HepG2 (cell line): ENCODE results near the gene ACTA2. TPM values are rescaled to one million over a fixed set of nuclear protein-coding genes. Genes with fewer than 3 reads are reported as not detected.
A peak's percentile ranks its signal among the peaks of the same experiment; 100 is the strongest.

Source experiments
- ARID2 ChIP-seq: sonication (generic); formaldehyde crosslinking; IDR thresholded peaks from 2 replicates; pipeline ENCODE4 v1.8.1; 2022; ENCODE audit warnings: mild to moderate bottlenecking, missing genetic modification reagents, borderline replicate concordance
- ATF3 ChIP-seq: sonication (generic); formaldehyde crosslinking; IDR thresholded peaks from 2 replicates; pipeline ENCODE4 v1.4.0; 2020; ENCODE audit warnings: missing genetic modification reagents
- JUN ChIP-seq: sonication (generic); formaldehyde crosslinking; IDR thresholded peaks from 2 replicates; pipeline ENCODE4 v1.4.0; 2020; ENCODE audit warnings: mild to moderate bottlenecking, missing genetic modification reagents
- MAFK ChIP-seq, 2 experiments: IDR thresholded peaks in 1 of 2; conservative IDR thresholded peaks in 1 of 2; 2 replicates each; pipeline ENCODE4 v1.6.1; 2011; ENCODE audit warnings: improper control_type of control experiment in 2 of 2, low read length in 2 of 2
- NFYB ChIP-seq: sonication (generic); formaldehyde crosslinking; IDR thresholded peaks from 2 replicates; pipeline ENCODE4 v1.4.0; 2020; ENCODE audit warnings: missing genetic modification reagents
- POLR2G ChIP-seq: fragments of 200-400 bp; formaldehyde crosslinking; IDR thresholded peaks from 2 replicates; pipeline ENCODE4 v1.6.1; 2018; ENCODE audit warnings: mild to moderate bottlenecking, low read depth, low read length, moderate library complexity
- PRPF4 ChIP-seq: fragments of 200-400 bp; formaldehyde crosslinking; IDR thresholded peaks from 2 replicates; pipeline ENCODE4 v1.6.1; 2016; ENCODE audit warnings: low read length, low read depth; ENCODE audit not compliant: poor library complexity, severe bottlenecking
- SRSF1 ChIP-seq: fragments of 200-400 bp; formaldehyde crosslinking; optimal IDR thresholded peaks from 2 replicates; pipeline ENCODE3; 2017; ENCODE audit warnings: mild to moderate bottlenecking, low read depth, low read length, moderate library complexity
- STAT5B ChIP-seq: sonication (generic); formaldehyde crosslinking; IDR thresholded peaks from 2 replicates; pipeline ENCODE4 v1.4.0; 2020; ENCODE audit warnings: missing genetic modification reagents
- THAP8 ChIP-seq: sonication (generic); formaldehyde crosslinking; IDR thresholded peaks from 2 replicates; pipeline ENCODE4 v1.5.1; 2020; ENCODE audit warnings: missing genetic modification reagents, mild to moderate bottlenecking, borderline replicate concordance
- TRIM22 ChIP-seq: fragments of 450-650 bp; IDR thresholded peaks from 2 replicates; pipeline ENCODE4 v1.6.1; 2017
- ZBTB40 ChIP-seq, 2 experiments: fragments of 450-650 bp in 1 of 2; sonication (generic) in 1 of 2; formaldehyde crosslinking in 1 of 2; IDR thresholded peaks; 2 replicates each; pipeline versions ENCODE4 v1.6.1 to v1.8.0; 2016 to 2022; ENCODE audit warnings: antibody characterized with exemption in 1 of 2, mild to moderate bottlenecking in 1 of 2, missing genetic modification reagents in 1 of 2
- ZNF12 ChIP-seq: sonication (generic); formaldehyde crosslinking; IDR thresholded peaks from 2 replicates; pipeline ENCODE4 v1.5.0; 2020; ENCODE audit warnings: missing genetic modification reagents
- ZNF121 ChIP-seq: sonication (generic); formaldehyde crosslinking; IDR thresholded peaks from 2 replicates; pipeline ENCODE4 v1.5.0; 2020; ENCODE audit warnings: mild to moderate bottlenecking, missing genetic modification reagents
- ZNF333 ChIP-seq: sonication (generic); formaldehyde crosslinking; IDR thresholded peaks from 2 replicates; pipeline ENCODE4 v1.4.0; 2020; ENCODE audit warnings: mild to moderate bottlenecking, missing genetic modification reagents, borderline replicate concordance
- ZNF619 ChIP-seq: sonication (generic); formaldehyde crosslinking; IDR thresholded peaks from 2 replicates; pipeline ENCODE4 v1.4.0; 2020; ENCODE audit warnings: mild to moderate bottlenecking, missing genetic modification reagents
- ZNF816 ChIP-seq: sonication (generic); formaldehyde crosslinking; IDR thresholded peaks from 2 replicates; pipeline ENCODE4 v1.8.0; 2022; ENCODE audit warnings: missing genetic modification reagents, mild to moderate bottlenecking, borderline replicate concordance
- ZSCAN30 ChIP-seq: sonication (generic); formaldehyde crosslinking; IDR thresholded peaks from 2 replicates; pipeline ENCODE4 v1.5.0; 2020; ENCODE audit warnings: mild to moderate bottlenecking, missing genetic modification reagents
- polyA plus RNA-seq, 8 experiments: library from polyadenylated mRNA; depleted of rRNA in 3 of 8; stranded (reverse) in 7 of 8; unstranded in 1 of 8; fragments of >200 nt; fragmentation: Illumina TruSeq in 4 of 8; extraction: Trizol in 4 of 8; gene quantifications; 2 replicates each; pipeline versions ENCODE4 v1.2.1 to v1.2.3, GENCODE V29; 2011 to 2016; ENCODE audit warnings: low read depth in 4 of 8, missing spikeins in 1 of 8, mixed read lengths in 1 of 8; ENCODE audit not compliant: insufficient read depth in 1 of 8
- total RNA-seq, 5 experiments: library from RNA; depleted of rRNA; stranded (reverse); fragments of >200 nt; fragmentation: Illumina TruSeq; extraction: Trizol; gene quantifications; 2 replicates each; pipeline ENCODE4 v1.2.3, GENCODE V29; 2016; ENCODE audit warnings: low read depth in 1 of 5

ACTA2 gene
- total and polyA plus RNA-seq, 2 of the 13 experiments (the other 11 are each of a cell fraction or from before 2014, with no cell fraction given) = 21.8 to 59.9 TPM

- no peak for TF ChIP-seq THAP8 (CRISPR knock-in tag)
- no peak for TF ChIP-seq ZBTB40 (IDR thresholded peaks at IDR 0.05)
- no peak for TF ChIP-seq ZBTB40 (CRISPR knock-in tag; IDR thresholded peaks at IDR 0.05)
- TF ChIP-seq ZNF12 = no peak; the same call in 1 of the 2 replicates
- 0 out of 2 replicates have a peak, but pooled peaks have one; percentile 8 for TF ChIP-seq ATF3
- TF ChIP-seq ZNF619 (CRISPR knock-in tag) = no peak; the same call in 1 of the 2 replicates
- TF ChIP-seq TRIM22 = no peak
- no peak for TF ChIP-seq MAFK (conservative IDR thresholded peaks at IDR 0.05 in 1 of 2, IDR thresholded peaks at IDR 0.05 in 1 of 2; ENCODE audit: low read length in 2 of 2)
- TF ChIP-seq JUN (CRISPR knock-in tag) = no peak
- no peak for TF ChIP-seq ZNF121
- no peak for TF ChIP-seq ZSCAN30 (CRISPR knock-in tag)
- TF ChIP-seq ZNF333 (CRISPR knock-in tag) = peak; percentile 76; the same call in 1 of the 2 replicates
- TF ChIP-seq STAT5B (CRISPR knock-in tag) = no peak
- TF ChIP-seq ARID2 (CRISPR knock-in tag) = no peak
- no peak for TF ChIP-seq SRSF1
- TF ChIP-seq PRPF4 = no peak
- TF ChIP-seq ZNF816 = no peak
- peak; percentile 24; the same call in 1 of the 2 replicates for TF ChIP-seq POLR2G
- 0 out of 2 replicates have a peak, but pooled peaks have one; percentile 9 for TF ChIP-seq NFYB (CRISPR knock-in tag)
Observed at GRCh38 chr10:88990384-88991160, 38.0 kb upstream of the ACTA2 start, which contains the start of gene FAS (continued).
